Measurements from ENCODE around the gene LIN7C.
A peak's percentile ranks its signal among the peaks of the same experiment; 100 is the strongest.

LIN7C gene

GRCh38 chr11:27507557-27508322 is 1.2 kb upstream of the LIN7C start:
- DNase-seq (ENCODE audit: low read depth in 2 of 2) = no peak

- no peak for DNase-seq (ENCODE audit: low read depth in 2 of 2)
These were observed 788 bp downstream of the LIN7C start for GRCh38 chr11:27505781-27506180.

GRCh38 chr11:27504205-27504604 is 2.4 kb downstream of the LIN7C start:
- DNase-seq (ENCODE audit: low read depth in 2 of 2) = no peak

GRCh38 chr11:27501100-27501499 is 5.5 kb downstream of the LIN7C start:
- no peak for DNase-seq (ENCODE audit: low read depth in 2 of 2)

GRCh38 chr11:27497911-27498310 is 8.7 kb downstream of the LIN7C start:
- no peak for DNase-seq (ENCODE audit: low read depth in 2 of 2)

GRCh38 chr11:27497284-27497866 is 9.2 kb downstream of the LIN7C start:
- DNase-seq (ENCODE audit: low read depth in 2 of 2) = no peak

- DNase-seq (ENCODE audit: low read depth in 2 of 2) = no peak
These were observed 10.1 kb downstream of the LIN7C start for GRCh38 chr11:27496461-27496860.

- no peak for DNase-seq (ENCODE audit: low read depth in 2 of 2)
These were observed 10.8 kb downstream of the LIN7C start for GRCh38 chr11:27495710-27496300.

- no peak for DNase-seq (ENCODE audit: low read depth in 2 of 2)
These were observed 17.5 kb downstream of the LIN7C start for GRCh38 chr11:27489092-27489491.

GRCh38 chr11:27487706-27488105 is 18.9 kb downstream of the LIN7C start:
- no peak for DNase-seq (ENCODE audit: low read depth in 2 of 2)

- no peak for DNase-seq (ENCODE audit: low read depth in 2 of 2)
These were observed 20.4 kb downstream of the LIN7C start for GRCh38 chr11:27485930-27486773.

GRCh38 chr11:27482793-27483192 is 23.8 kb downstream of the LIN7C start:
- DNase-seq (ENCODE audit: low read depth in 2 of 2) = no peak

- no peak for DNase-seq (ENCODE audit: low read depth in 2 of 2)
These were observed 24.6 kb downstream of the LIN7C start for GRCh38 chr11:27481992-27482391.

GRCh38 chr11:27477831-27478230 is 28.7 kb downstream of the LIN7C start:
- no peak for DNase-seq (ENCODE audit: low read depth in 2 of 2)

- DNase-seq (ENCODE audit: low read depth in 2 of 2) = no peak
These were observed 29.3 kb downstream of the LIN7C start for GRCh38 chr11:27477243-27477642.

GRCh38 chr11:27475622-27476021 is 30.9 kb downstream of the LIN7C start:
- DNase-seq (ENCODE audit: low read depth in 2 of 2) = no peak

GRCh38 chr11:27473017-27473406 is 33.6 kb downstream of the LIN7C start:
- no peak for DNase-seq (ENCODE audit: low read depth in 2 of 2)

- DNase-seq (ENCODE audit: low read depth in 2 of 2) = peak; percentile 42 to 52
These were observed 34.1 kb downstream of the LIN7C start, which contains the start of gene LGR4 for GRCh38 chr11:27472398-27473016. LGR4 (minus strand) TSS chr11:27472790; CDS start chr11:27472302, 488 bp downstream.

- no peak for DNase-seq (ENCODE audit: low read depth in 2 of 2)
These were observed 34.8 kb downstream of the LIN7C start for GRCh38 chr11:27471589-27472397.

- DNase-seq (ENCODE audit: low read depth in 2 of 2) = no peak
These were observed 35.6 kb downstream of the LIN7C start for GRCh38 chr11:27470826-27471588.

Data from stimulated activated CD8-positive, alpha-beta memory T cell treated with anti-CD3 and anti-CD28 coated beads, Interleukin-15, amount 100 ng/mL, for 48 hours (primary cell).